Mesothelial cell of epicardium (in vitro differentiated cells): ENCODE data around the gene IRF2. TPM values are rescaled to one million over a fixed set of nuclear protein-coding genes. Genes with fewer than 3 reads are reported as not detected.
A peak's percentile ranks its signal among the peaks of the same experiment; 100 is the strongest.

Experiments used
- DNase-seq, 2 experiments: peaks; one replicate each; pipeline ENCODE4 v3.0.0; 2021; ENCODE audit warnings: low spot score in 2 of 2; ENCODE audit not compliant: unreplicated experiment in 2 of 2
- H3K27ac Mint-ChIP-seq: 2 replicates; pipeline ENCODE4 v1.8.0; 2021; ENCODE audit warnings: mixed read lengths
- H3K27me3 Mint-ChIP-seq: 2 replicates; pipeline ENCODE4 v1.8.0; 2021; ENCODE audit warnings: low read depth, mixed read lengths
- H3K36me3 Mint-ChIP-seq: 2 replicates; pipeline ENCODE4 v1.8.0; 2021; ENCODE audit warnings: mixed read lengths
- H3K4me1 Mint-ChIP-seq: 2 replicates; pipeline ENCODE4 v1.8.0; 2021; ENCODE audit warnings: mixed read lengths
- H3K4me3 Mint-ChIP-seq: 2 replicates; pipeline ENCODE4 v1.8.0; 2021; ENCODE audit warnings: mild to moderate bottlenecking, moderate library complexity, mixed read lengths
- H3K9me3 Mint-ChIP-seq: 2 replicates; pipeline ENCODE4 v1.8.0; 2021; ENCODE audit warnings: mixed read lengths
- CTCF ChIP-seq: fragments of 200-600 bp; sonication (generic); IDR thresholded peaks from one replicate; pipeline ENCODE4 v1.5.0; 2021; ENCODE audit warnings: antibody characterized with exemption; ENCODE audit not compliant: unreplicated experiment
- total RNA-seq: library from RNA; stranded (reverse); gene quantifications from 3 replicates; pipeline ENCODE4 v1.2.1, GENCODE V29; 2021

The IRF2 gene
- 15.8 to 18.1 TPM (median 16.7 TPM) in 3 replicates for total RNA-seq

GRCh38 chr4:184474263-184475095 is at the start of gene IRF2:
TSS of gene IRF2 (minus strand) at chr4:184474550. CDS start at chr4:184429064, 45,486 bp downstream.
- Mint-ChIP-seq H3K4me3 (peak within 1 kb of the TSS; percentile 94), H3K27ac (peak within 1 kb of the TSS; percentile 99), H3K9me3 (no peaks in the 10 kb centered on the region), H3K4me1 (peaks cover 30% of the 10 kb centered on the region), H3K27me3 (no peaks in the 10 kb centered on the region), H3K36me3 (no peaks in the 10 kb centered on the region)
- TF ChIP-seq CTCF, result no peak
- peak; percentile 87 to 91 for DNase-seq

DNA sequence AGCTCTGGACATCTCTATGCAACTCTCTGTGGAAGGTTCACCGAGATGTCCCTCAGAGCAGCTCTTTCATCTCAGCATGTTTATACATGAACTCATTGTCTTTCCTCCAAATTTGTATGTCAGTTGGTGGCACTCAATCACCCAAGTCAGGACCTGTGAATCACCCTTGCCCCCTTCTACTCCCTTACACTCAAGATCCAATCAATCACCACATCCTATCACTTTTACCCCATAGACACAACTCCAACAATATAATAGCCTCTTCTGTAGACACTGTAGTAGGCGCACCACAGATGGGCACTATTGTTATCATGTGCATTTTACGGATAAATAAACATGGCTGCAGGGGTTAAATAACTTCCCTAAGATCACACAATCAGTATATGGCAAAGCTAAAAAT is 41.3 kb upstream of the IRF2 start:
- H3K36me3 Mint-ChIP-seq, result no peaks in the 10 kb centered on the region
- H3K9me3 Mint-ChIP-seq, result peaks cover 19% of the 10 kb centered on the region
- H3K4me1 Mint-ChIP-seq, result peaks cover 2% of the 10 kb centered on the region
- H3K27ac Mint-ChIP-seq, result no peak overlapping the region
- no peak for DNase-seq
- H3K4me3 Mint-ChIP-seq, result no peak overlapping the region
- TF ChIP-seq CTCF, result no peak
- H3K27me3 Mint-ChIP-seq, result peaks cover 12% of the 10 kb centered on the region

GRCh38 chr4:184514121-184514988 is 40.0 kb upstream of the IRF2 start:
- Mint-ChIP-seq H3K9me3 (peaks cover 22% of the 10 kb centered on the region), H3K36me3 (no peaks in the 10 kb centered on the region), H3K4me1 (peaks cover 2% of the 10 kb centered on the region), H3K27me3 (peaks cover 12% of the 10 kb centered on the region), H3K4me3 (no peak overlapping the region), H3K27ac (no peak overlapping the region)
- no peak for TF ChIP-seq CTCF
- no peak for DNase-seq

DNA sequence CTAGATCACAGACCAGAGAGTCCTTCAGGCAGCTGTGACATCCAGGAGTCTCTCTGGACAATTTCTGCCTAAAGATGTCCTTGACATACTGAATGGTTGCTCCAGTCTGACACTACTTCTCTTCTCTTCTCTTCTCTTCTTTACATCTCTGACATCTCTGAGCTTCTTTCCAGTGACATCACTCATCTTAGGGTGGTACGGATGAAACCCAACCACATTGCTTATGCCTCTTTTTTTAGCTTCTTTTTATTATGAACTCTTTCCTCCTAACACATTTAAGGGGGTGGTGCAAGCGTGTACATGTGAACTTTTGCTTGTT is 39.4 kb upstream of the IRF2 start:
- Mint-ChIP-seq H3K36me3 (no peaks in the 10 kb centered on the region), H3K4me1 (peaks cover 2% of the 10 kb centered on the region), H3K27me3 (peaks cover 12% of the 10 kb centered on the region), H3K4me3 (no peak overlapping the region), H3K27ac (no peak overlapping the region), H3K9me3 (peaks cover 20% of the 10 kb centered on the region)
- no peak for DNase-seq
- no peak for TF ChIP-seq CTCF

- H3K4me1 Mint-ChIP-seq, result peaks cover 2% of the 10 kb centered on the region
- H3K27ac Mint-ChIP-seq, result no peak overlapping the region
These were observed 36.8 kb upstream of the IRF2 start for GRCh38 chr4:184511156-184511555.

More at GRCh38 chr4:184511156-184511555, 36.8 kb upstream of the IRF2 start:
- Mint-ChIP-seq H3K27me3 (peaks cover 12% of the 10 kb centered on the region), H3K36me3 (no peaks in the 10 kb centered on the region), H3K4me3 (no peak overlapping the region), H3K9me3 (peaks cover 11% of the 10 kb centered on the region)
- DNase-seq, result no peak
- TF ChIP-seq CTCF, result no peak
